Measurements from ENCODE around the gene RRP36. TPM values are rescaled to one million over a fixed set of nuclear protein-coding genes. Genes with fewer than 3 reads are reported as not detected.

Gene RRP36
- polyA plus RNA-seq, 1 of the 3 experiments (the other 2 are of a cell fraction) = 60.5 TPM

DNA sequence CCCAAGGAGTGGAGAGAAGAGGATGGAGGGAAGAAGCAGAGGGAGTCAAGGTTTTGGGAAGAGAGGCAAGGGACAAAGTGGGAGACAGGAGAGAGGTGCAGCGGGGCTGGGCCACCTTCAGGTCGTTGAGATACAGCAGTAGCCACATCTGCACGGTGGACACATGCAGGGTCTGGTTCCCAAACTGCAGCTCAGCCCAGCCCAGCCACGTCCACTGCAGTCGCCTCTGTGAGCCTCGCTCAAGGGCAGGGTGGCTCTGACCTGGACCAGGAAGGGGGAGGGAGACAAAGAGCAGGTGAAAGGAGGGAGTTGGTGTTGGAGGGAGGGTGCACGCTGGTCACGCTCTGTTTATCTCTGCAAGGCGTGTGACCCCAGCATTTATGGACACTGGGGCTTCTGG is 17.3 kb downstream of the RRP36 start:
- Histone ChIP-seq H3K4me1 (ENCODE audit: control insufficient read depth in 1 of 2, insufficient read depth in 2 of 2, low read depth in 1 of 2, low read length in 1 of 2) (no peaks in the 10 kb centered on the region), H4K20me1 (ENCODE audit: insufficient read depth) (no peaks in the 10 kb centered on the region), H3K79me2 (ENCODE audit: insufficient read depth) (no peaks in the 10 kb centered on the region), H3K9me2 (no peaks in the 10 kb centered on the region), H3K9me3 (no peaks in the 10 kb centered on the region), H3K9ac (no peak overlapping the region), H3K27me3 (ENCODE audit: insufficient read depth) (no peaks in the 10 kb centered on the region), H3K4me3 (ENCODE audit: low read depth in 2 of 2, low read length in 1 of 2) (no peak overlapping the region), H3F3A (replicated peaks; ENCODE audit: insufficient read depth) (peaks cover 6% of the 10 kb centered on the region), H3K4me2 (no peak overlapping the region), H3K36me3 (replicated peaks in 1 of 2; ENCODE audit: control insufficient read depth in 1 of 2, insufficient read depth in 2 of 2, low read length in 1 of 2) (peaks cover 24 to 62% of the 10 kb centered on the region in 2 experiments), H3K27ac (ENCODE audit: low read depth in 2 of 2, low read length in 1 of 2) (no peak overlapping the region), H2AFZ (ENCODE audit: low read depth) (no peak overlapping the region)
- no peak for TF ChIP-seq NFIC (IDR thresholded peaks at IDR 0.05; ENCODE audit: borderline replicate concordance)
- no peak for TF ChIP-seq FOXM1 (IDR thresholded peaks at IDR 0.05; ENCODE audit: low read depth)
- TF ChIP-seq, protein P1, sequence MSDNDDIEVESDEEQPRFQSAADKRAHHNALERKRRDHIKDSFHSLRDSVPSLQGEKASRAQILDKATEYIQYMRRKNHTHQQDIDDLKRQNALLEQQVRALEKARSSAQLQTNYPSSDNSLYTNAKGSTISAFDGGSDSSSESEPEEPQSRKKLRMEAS (IDR thresholded peaks at IDR 0.05; ENCODE audit: low read depth) = no peak
- TF ChIP-seq, protein P2, sequence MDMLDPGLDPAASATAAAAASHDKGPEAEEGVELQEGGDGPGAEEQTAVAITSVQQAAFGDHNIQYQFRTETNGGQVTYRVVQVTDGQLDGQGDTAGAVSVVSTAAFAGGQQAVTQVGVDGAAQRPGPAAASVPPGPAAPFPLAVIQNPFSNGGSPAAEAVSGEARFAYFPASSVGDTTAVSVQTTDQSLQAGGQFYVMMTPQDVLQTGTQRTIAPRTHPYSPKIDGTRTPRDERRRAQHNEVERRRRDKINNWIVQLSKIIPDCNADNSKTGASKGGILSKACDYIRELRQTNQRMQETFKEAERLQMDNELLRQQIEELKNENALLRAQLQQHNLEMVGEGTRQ (IDR thresholded peaks at IDR 0.05; ENCODE audit: borderline replicate concordance, low read depth, low read length) = no peak
- no peak for TF ChIP-seq SIN3A (IDR thresholded peaks at IDR 0.05; ENCODE audit: borderline replicate concordance, low read depth, low read length)
- TF ChIP-seq, protein P3, sequence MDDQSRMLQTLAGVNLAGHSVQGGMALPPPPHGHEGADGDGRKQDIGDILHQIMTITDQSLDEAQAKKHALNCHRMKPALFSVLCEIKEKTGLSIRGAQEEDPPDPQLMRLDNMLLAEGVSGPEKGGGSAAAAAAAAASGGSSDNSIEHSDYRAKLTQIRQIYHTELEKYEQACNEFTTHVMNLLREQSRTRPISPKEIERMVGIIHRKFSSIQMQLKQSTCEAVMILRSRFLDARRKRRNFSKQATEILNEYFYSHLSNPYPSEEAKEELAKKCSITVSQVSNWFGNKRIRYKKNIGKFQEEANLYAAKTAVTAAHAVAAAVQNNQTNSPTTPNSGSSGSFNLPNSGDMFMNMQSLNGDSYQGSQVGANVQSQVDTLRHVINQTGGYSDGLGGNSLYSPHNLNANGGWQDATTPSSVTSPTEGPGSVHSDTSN (IDR thresholded peaks at IDR 0.05) = no peak
- TF ChIP-seq ELF1 (IDR thresholded peaks at IDR 0.05) = no peak
- POLR2A ChIA-PET = interaction anchor here (1.3 kb wide), 1 partner anchor 15 kb away, joined by 4 read pairs; the partner anchor contains the start of gene CUL7
- CTCF ChIA-PET = no interaction called here
- no peak for DNase-seq
- WGBS (ENCODE audit: low lambda C conversion rate) = 94% methylated on average over 7 of the region's 9 CpGs

DNA sequence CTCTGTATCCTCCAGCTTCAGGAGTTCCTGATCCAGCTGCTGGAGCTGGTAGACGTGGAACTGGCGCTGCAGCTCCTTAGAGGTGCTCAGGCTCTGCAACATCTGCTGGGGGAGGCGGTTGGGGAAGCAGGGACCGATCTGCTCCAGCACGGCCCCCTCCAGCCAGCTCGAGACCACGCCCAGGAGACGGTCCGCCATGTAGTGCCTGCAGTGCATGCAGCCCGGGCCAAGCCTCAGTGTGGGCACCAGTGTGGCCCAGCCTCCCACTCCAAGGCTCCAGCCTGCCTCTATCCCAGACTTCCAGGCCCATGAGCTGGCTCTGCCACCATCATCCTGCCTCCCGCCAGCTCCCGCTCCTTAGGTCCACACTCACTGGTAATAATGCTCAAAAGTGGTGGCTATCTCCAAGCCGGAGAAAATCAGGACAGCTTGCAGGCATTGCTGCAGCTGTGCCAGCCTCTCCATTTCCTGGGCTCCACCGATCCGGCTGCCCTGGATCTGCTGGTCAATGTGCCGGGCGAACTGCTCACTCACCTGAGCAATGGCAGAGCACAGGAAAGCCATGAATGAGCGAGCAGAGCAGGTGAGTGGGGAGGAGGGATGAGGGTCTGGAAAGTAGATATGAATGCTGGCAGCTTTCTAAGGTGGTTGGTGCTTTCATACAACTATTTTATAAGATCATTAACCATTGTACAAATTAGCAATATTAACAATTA is 19.3 kb downstream of the RRP36 start:
- no peaks in the 10 kb centered on the region for H3K79me2 ChIP-seq (ENCODE audit: insufficient read depth)
- H3K9ac ChIP-seq = no peak overlapping the region
- CTCF ChIA-PET = interaction anchor here (1.0 kb wide), 1 partner anchor 103 kb away, joined by 4 read pairs; no protein-coding TSS in a partner anchor
- no peak overlapping the region for H2AFZ ChIP-seq (ENCODE audit: low read depth)
- no peaks in the 10 kb centered on the region for H4K20me1 ChIP-seq (ENCODE audit: insufficient read depth)
- no peak overlapping the region for H3K4me3 ChIP-seq (ENCODE audit: low read depth in 2 of 2, low read length in 1 of 2)
- H3K27me3 ChIP-seq (ENCODE audit: insufficient read depth) = no peaks in the 10 kb centered on the region
- H3K9me3 ChIP-seq = no peaks in the 10 kb centered on the region
- peaks cover 20 to 70% of the 10 kb centered on the region in 2 experiments for H3K36me3 ChIP-seq (replicated peaks in 1 of 2; ENCODE audit: control insufficient read depth in 1 of 2, insufficient read depth in 2 of 2, low read length in 1 of 2)
- POLR2A ChIA-PET = interaction anchor here (0.6 to 1.5 kb wide), 3 partner anchors 13 to 35 kb away, joined by 3 to 4 read pairs (median 4); partner anchors contain the start of gene CUL7
- no peaks in the 10 kb centered on the region for H3K4me1 ChIP-seq (ENCODE audit: control insufficient read depth in 1 of 2, insufficient read depth in 2 of 2, low read depth in 1 of 2, low read length in 1 of 2)
- DNase-seq = no peak
- over 99% methylated on average over 13 of the region's 18 CpGs for WGBS (ENCODE audit: low lambda C conversion rate)
- H3K27ac ChIP-seq (ENCODE audit: low read depth in 2 of 2, low read length in 1 of 2) = no peak overlapping the region
- no peaks in the 10 kb centered on the region for H3F3A ChIP-seq (replicated peaks; ENCODE audit: insufficient read depth)
- no peaks in the 10 kb centered on the region for H3K9me2 ChIP-seq
- H3K4me2 ChIP-seq = no peak overlapping the region
- TF ChIP-seq FOXM1 (IDR thresholded peaks at IDR 0.05; ENCODE audit: low read depth) (no peak), RCOR1 (IDR thresholded peaks at IDR 0.05; ENCODE audit: low read length) (no peak), MXI1 (IDR thresholded peaks at IDR 0.05; ENCODE audit: low read depth, low read length) (no peak), EZH2phosphoT487 (IDR thresholded peaks at IDR 0.05; ENCODE audit: borderline replicate concordance, low read depth) (no peak), MEF2A (IDR thresholded peaks at IDR 0.05; ENCODE audit: borderline replicate concordance, low read depth) (no peak), TAF1 (IDR thresholded peaks at IDR 0.05; ENCODE audit: borderline replicate concordance, low read depth, low read length) (no peak), SIN3A (IDR thresholded peaks at IDR 0.05; ENCODE audit: borderline replicate concordance, low read depth, low read length) (no peak), FOXJ3 (CRISPR knock-in tag; IDR thresholded peaks at IDR 0.05) (no peak), GATA2 (CRISPR knock-in tag; IDR thresholded peaks at IDR 0.05) (no peak), NFIC (IDR thresholded peaks at IDR 0.05; ENCODE audit: borderline replicate concordance) (no peak), YY1 (IDR thresholded peaks at IDR 0.05; ENCODE audit: low read depth) (no peak), CHD2 (IDR thresholded peaks at IDR 0.05; ENCODE audit: low read length, partially characterized antibody) (no peak)
- TF ChIP-seq, protein P4, sequence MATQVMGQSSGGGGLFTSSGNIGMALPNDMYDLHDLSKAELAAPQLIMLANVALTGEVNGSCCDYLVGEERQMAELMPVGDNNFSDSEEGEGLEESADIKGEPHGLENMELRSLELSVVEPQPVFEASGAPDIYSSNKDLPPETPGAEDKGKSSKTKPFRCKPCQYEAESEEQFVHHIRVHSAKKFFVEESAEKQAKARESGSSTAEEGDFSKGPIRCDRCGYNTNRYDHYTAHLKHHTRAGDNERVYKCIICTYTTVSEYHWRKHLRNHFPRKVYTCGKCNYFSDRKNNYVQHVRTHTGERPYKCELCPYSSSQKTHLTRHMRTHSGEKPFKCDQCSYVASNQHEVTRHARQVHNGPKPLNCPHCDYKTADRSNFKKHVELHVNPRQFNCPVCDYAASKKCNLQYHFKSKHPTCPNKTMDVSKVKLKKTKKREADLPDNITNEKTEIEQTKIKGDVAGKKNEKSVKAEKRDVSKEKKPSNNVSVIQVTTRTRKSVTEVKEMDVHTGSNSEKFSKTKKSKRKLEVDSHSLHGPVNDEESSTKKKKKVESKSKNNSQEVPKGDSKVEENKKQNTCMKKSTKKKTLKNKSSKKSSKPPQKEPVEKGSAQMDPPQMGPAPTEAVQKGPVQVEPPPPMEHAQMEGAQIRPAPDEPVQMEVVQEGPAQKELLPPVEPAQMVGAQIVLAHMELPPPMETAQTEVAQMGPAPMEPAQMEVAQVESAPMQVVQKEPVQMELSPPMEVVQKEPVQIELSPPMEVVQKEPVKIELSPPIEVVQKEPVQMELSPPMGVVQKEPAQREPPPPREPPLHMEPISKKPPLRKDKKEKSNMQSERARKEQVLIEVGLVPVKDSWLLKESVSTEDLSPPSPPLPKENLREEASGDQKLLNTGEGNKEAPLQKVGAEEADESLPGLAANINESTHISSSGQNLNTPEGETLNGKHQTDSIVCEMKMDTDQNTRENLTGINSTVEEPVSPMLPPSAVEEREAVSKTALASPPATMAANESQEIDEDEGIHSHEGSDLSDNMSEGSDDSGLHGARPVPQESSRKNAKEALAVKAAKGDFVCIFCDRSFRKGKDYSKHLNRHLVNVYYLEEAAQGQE (IDR thresholded peaks at IDR 0.05; ENCODE audit: low read depth, low read length) = no peak
- TF ChIP-seq, protein P2 (IDR thresholded peaks at IDR 0.05; ENCODE audit: borderline replicate concordance, low read depth, low read length) = no peak
- TF ChIP-seq, protein P5, sequence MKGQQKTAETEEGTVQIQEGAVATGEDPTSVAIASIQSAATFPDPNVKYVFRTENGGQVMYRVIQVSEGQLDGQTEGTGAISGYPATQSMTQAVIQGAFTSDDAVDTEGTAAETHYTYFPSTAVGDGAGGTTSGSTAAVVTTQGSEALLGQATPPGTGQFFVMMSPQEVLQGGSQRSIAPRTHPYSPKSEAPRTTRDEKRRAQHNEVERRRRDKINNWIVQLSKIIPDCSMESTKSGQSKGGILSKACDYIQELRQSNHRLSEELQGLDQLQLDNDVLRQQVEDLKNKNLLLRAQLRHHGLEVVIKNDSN (IDR thresholded peaks at IDR 0.05; ENCODE audit: borderline replicate concordance, low read depth) = no peak

All from SK-N-SH (cell line).